ENCODE data around the gene CRBN.

GRCh38 chr3:3178498-3179328 is 778 bp downstream of the CRBN start:
- TF ChIP-seq, protein P1, sequence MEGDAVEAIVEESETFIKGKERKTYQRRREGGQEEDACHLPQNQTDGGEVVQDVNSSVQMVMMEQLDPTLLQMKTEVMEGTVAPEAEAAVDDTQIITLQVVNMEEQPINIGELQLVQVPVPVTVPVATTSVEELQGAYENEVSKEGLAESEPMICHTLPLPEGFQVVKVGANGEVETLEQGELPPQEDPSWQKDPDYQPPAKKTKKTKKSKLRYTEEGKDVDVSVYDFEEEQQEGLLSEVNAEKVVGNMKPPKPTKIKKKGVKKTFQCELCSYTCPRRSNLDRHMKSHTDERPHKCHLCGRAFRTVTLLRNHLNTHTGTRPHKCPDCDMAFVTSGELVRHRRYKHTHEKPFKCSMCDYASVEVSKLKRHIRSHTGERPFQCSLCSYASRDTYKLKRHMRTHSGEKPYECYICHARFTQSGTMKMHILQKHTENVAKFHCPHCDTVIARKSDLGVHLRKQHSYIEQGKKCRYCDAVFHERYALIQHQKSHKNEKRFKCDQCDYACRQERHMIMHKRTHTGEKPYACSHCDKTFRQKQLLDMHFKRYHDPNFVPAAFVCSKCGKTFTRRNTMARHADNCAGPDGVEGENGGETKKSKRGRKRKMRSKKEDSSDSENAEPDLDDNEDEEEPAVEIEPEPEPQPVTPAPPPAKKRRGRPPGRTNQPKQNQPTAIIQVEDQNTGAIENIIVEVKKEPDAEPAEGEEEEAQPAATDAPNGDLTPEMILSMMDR (IDR thresholded peaks at IDR 0.05): no peak
- no peak for TF ChIP-seq POLR2A (IDR thresholded peaks at IDR 0.05)

Data from uterus (tissue), 2 donors.